ENCODE data around the gene TMEM184B. TPM values are rescaled to one million over a fixed set of nuclear protein-coding genes. Genes with fewer than 3 reads are reported as not detected.

Gene TMEM184B
- total RNA-seq, 4 donors from 2014 or later, result 18.7 to 88.4 (median 41.1) TPM

DNA sequence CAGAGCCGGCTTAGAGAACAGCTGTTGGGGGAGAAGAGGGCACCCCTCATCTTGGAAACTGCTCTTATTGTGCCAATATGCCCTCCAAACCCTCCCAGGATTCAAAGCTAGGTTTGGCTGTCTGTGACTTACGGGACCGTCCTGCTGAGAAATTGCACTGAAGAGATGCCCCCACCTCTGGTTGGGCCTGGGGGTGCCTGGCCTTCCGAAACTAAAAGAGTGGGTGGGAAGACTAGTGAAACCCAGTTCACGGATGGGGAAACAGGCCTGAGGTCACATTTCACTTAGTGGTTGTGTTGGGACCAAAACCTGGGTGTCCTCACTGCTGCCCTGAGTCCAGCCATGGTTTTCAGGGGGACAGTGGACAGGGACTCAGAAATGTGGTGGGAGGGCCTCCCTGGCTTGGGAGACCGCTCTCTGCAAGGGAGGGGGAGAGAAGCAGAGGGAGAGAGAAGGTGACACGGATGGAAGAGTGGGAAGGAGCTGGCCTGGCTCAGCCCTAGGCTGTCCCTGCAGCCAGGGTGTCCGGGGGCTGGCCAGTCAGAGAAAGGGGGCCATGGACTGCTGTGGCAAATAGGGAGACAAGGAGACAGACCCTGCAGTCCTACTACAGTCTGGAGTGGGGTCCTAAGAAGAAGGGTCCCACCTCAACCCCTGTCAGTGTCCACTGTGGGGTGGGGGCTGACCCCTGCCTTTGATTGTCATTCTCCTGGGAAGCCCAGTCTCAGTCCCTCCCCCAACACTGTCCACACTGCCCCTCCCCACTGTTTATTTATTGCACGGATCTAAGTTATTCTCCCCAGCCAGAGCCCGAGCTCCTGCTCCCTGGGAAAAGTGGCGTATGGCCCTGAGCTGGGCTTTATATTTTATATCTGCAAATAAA lies 57.4 kb downstream of the TMEM184B start:
- no peak for TF ChIP-seq EP300 (IDR thresholded peaks at IDR 0.05; ENCODE audit: low read depth)
- TF ChIP-seq POLR2A (IDR thresholded peaks at IDR 0.05), result no peak
- TF ChIP-seq POLR2AphosphoS5 (IDR thresholded peaks at IDR 0.05), result no peak
- TF ChIP-seq, protein P1, sequence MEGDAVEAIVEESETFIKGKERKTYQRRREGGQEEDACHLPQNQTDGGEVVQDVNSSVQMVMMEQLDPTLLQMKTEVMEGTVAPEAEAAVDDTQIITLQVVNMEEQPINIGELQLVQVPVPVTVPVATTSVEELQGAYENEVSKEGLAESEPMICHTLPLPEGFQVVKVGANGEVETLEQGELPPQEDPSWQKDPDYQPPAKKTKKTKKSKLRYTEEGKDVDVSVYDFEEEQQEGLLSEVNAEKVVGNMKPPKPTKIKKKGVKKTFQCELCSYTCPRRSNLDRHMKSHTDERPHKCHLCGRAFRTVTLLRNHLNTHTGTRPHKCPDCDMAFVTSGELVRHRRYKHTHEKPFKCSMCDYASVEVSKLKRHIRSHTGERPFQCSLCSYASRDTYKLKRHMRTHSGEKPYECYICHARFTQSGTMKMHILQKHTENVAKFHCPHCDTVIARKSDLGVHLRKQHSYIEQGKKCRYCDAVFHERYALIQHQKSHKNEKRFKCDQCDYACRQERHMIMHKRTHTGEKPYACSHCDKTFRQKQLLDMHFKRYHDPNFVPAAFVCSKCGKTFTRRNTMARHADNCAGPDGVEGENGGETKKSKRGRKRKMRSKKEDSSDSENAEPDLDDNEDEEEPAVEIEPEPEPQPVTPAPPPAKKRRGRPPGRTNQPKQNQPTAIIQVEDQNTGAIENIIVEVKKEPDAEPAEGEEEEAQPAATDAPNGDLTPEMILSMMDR (IDR thresholded peaks at IDR 0.05), result no peak
- no peak for DNase-seq
- H3K27me3 ChIP-seq, result no peaks in the 10 kb centered on the region
- in situ Hi-C loops (cut with MboI; ENCODE audit: low pct_ligation_motif_present in 1 of 4, low pct_unique_long_range_greater_than_20kb in 1 of 4, low sequenced_read_pairs in 3 of 4) (no loop called here), intact Hi-C loops (cut with DNase I; ENCODE audit: low total_unique reads) (no loop called here)
- H3K9me3 ChIP-seq, result no peaks in the 10 kb centered on the region
- H3K36me3 ChIP-seq, result no peaks in the 10 kb centered on the region
- peak overlapping the region in 3 of 4 donors; percentile 16 to 56 (median 50) for H3K27ac ChIP-seq
- 86 to 96% methylated on average over 4 to 11 of the region's 11 CpGs for WGBS, 2 donors (ENCODE audit: low coverage in 1 of 2)
- H3K4me3 ChIP-seq, result no peak overlapping the region
- peaks cover 22 to 34% (median 26%) of the 10 kb centered on the region in 4 donors for H3K4me1 ChIP-seq

DNA sequence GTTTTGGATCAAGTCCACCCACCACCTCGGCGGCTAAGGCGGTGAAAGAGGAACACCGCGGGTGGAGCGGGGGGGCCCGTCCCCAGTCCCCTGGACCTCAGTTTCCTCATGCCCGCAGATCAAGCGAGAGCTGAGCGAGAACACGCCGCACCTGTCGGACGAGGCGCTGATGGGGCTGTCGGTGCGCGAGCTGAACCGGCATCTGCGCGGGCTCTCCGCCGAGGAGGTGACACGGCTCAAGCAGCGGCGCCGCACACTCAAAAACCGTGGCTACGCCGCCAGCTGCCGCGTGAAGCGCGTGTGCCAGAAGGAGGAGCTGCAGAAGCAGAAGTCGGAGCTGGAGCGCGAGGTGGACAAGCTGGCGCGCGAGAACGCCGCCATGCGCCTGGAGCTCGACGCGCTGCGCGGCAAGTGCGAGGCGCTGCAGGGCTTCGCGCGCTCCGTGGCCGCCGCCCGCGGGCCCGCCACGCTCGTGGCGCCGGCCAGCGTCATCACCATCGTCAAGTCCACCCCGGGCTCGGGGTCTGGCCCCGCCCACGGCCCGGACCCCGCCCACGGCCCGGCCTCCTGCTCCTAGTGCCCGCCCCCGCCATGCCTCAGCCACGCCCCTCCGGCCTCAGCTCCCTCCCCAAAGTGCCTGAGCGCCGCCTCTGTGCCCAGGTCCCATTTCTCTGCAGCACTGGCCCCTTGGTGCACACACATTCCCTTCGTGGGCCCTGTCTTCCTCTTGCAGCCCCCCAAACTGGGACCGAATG lies 58.3 kb downstream of the TMEM184B start:
- DNase-seq, result peak; percentile 83
- H3K4me1 ChIP-seq, result peaks cover 18 to 29% (median 24%) of the 10 kb centered on the region in 4 donors
- H3K27ac ChIP-seq, result peak overlapping the region in 3 of 4 donors; percentile 47 to 56 (median 50)
- H3K4me3 ChIP-seq, result peak overlapping the region in 2 of 4 donors; percentile 3 to 20
- 51% methylated on average over 79 of the region's 81 CpGs; no CpG with 5 or more reads in 1 of the 2 donors for WGBS, 2 donors (ENCODE audit: low coverage in 1 of 2)
- in situ Hi-C loops (cut with MboI; ENCODE audit: low pct_ligation_motif_present in 1 of 4, low pct_unique_long_range_greater_than_20kb in 1 of 4, low sequenced_read_pairs in 3 of 4) (no loop called here), intact Hi-C loops (cut with DNase I; ENCODE audit: low total_unique reads) (no loop called here)
- no peaks in the 10 kb centered on the region for H3K36me3 ChIP-seq
- no peaks in the 10 kb centered on the region for H3K27me3 ChIP-seq
- H3K9me3 ChIP-seq, result no peaks in the 10 kb centered on the region
- TF ChIP-seq, protein P1 (IDR thresholded peaks at IDR 0.05), result no peak
- TF ChIP-seq POLR2AphosphoS5 (IDR thresholded peaks at IDR 0.05), result peak in 1 of 3 donors; percentile 12

GRCh38 chr22:38213990-38214301 lies 58.9 kb downstream of the TMEM184B start:
- 55% methylated on average over 8 of the region's 8 CpGs; no CpG with 5 or more reads in 1 of the 2 donors for WGBS, 2 donors (ENCODE audit: low coverage in 1 of 2)
- DNase-seq, result no peak
- Histone ChIP-seq H3K27me3 (no peaks in the 10 kb centered on the region), H3K27ac (peak overlapping the region in 2 of 4 donors; percentile 47 to 56), H3K4me3 (peak overlapping the region in 2 of 4 donors; percentile 3 to 20), H3K36me3 (no peaks in the 10 kb centered on the region), H3K9me3 (no peaks in the 10 kb centered on the region), H3K4me1 (peaks cover 12 to 24% (median 22%) of the 10 kb centered on the region in 4 donors)
- in situ Hi-C loops (cut with MboI; ENCODE audit: low pct_ligation_motif_present in 1 of 4, low pct_unique_long_range_greater_than_20kb in 1 of 4, low sequenced_read_pairs in 3 of 4) (no loop called here), intact Hi-C loops (cut with DNase I; ENCODE audit: low total_unique reads) (no loop called here)
- TF ChIP-seq, protein P1 (IDR thresholded peaks at IDR 0.05), result no peak
- TF ChIP-seq POLR2A (IDR thresholded peaks at IDR 0.05), result no peak
- no peak for TF ChIP-seq EP300 (IDR thresholded peaks at IDR 0.05; ENCODE audit: low read depth)
- TF ChIP-seq POLR2AphosphoS5 (IDR thresholded peaks at IDR 0.05), result no peak

GRCh38 chr22:38213319-38213989 lies 59.4 kb downstream of the TMEM184B start:
- no peak for TF ChIP-seq EP300 (IDR thresholded peaks at IDR 0.05; ENCODE audit: low read depth)
- no peak for TF ChIP-seq POLR2A (IDR thresholded peaks at IDR 0.05)
- no peak for TF ChIP-seq POLR2AphosphoS5 (IDR thresholded peaks at IDR 0.05)
- TF ChIP-seq, protein P1 (IDR thresholded peaks at IDR 0.05), result no peak
- Histone ChIP-seq H3K4me3 (no peak overlapping the region), H3K36me3 (no peaks in the 10 kb centered on the region), H3K27me3 (no peaks in the 10 kb centered on the region), H3K9me3 (no peaks in the 10 kb centered on the region), H3K4me1 (peaks cover 7 to 19% (median 17%) of the 10 kb centered on the region in 4 donors), H3K27ac (no peak overlapping the region)
- 85 to 96% methylated on average over 4 to 6 of the region's 6 CpGs for WGBS, 2 donors (ENCODE audit: low coverage in 1 of 2)
- in situ Hi-C loops (cut with MboI; ENCODE audit: low pct_ligation_motif_present in 1 of 4, low pct_unique_long_range_greater_than_20kb in 1 of 4, low sequenced_read_pairs in 3 of 4), result no loop called here
- DNase-seq, result no peak
- intact Hi-C loops (cut with DNase I; ENCODE audit: low total_unique reads), result no loop called here
